SH-SY5Y (cell line): ENCODE measurements around the gene AIRE.

ENCODE experiments used
- GATA2 ChIP-seq: IDR thresholded peaks from 2 replicates; pipeline ENCODE4 v1.6.1; 2011; ENCODE audit warnings: mild to moderate bottlenecking, low read depth, low read length
- GATA3 ChIP-seq: IDR thresholded peaks from 2 replicates; pipeline ENCODE4 v1.6.1; 2011; ENCODE audit warnings: low read depth, mild to moderate bottlenecking, low read length, moderate library complexity

DNA sequence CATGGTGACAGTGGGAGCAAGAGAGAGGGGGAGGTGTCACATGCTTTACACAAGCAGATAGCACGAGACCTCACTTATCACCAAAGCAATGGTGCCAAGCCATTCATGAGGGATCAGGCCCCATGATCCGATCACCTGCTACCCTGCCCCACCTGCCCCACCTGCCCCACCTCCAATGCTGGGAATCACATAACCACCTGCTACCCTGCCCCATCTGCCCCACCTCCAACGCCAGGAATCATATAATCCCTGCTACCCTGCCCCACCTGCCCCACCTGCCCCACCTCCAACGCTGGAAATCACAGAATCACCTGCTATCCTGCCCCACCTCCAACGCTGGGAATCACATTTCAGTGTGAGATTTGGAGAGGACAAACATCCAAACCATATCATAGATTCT lies 10.6 kb upstream of the AIRE start:
- no peak for TF ChIP-seq GATA2
- TF ChIP-seq GATA3: no peak
